BJ (cell line): ENCODE measurements around the gene VTA1. TPM values are rescaled to one million over a fixed set of nuclear protein-coding genes. Genes with fewer than 3 reads are reported as not detected.

Experiments
- CTCF ChIA-PET: fragments of 350-600 bp; formaldehyde crosslinking; extraction: SDS; loops from one replicate; lab custom pipeline; 2021; ENCODE audit warnings: antibody characterized with exemption, inconsistent platforms; lab: Yijun Ruan, JAX
- POLR2A ChIA-PET: fragments of 300-600 bp; sonication (Branson Sonifier 250); formaldehyde crosslinking; extraction: SDS; loops from one replicate; lab custom pipeline; 2021; ENCODE audit warnings: antibody characterized with exemption; lab: Charles Lee
- DNase-seq: peaks from one replicate; pipeline ENCODE4 v3.0.0-alpha.2; 2011; ENCODE audit warnings: low read depth
- H3K27me3 ChIP-seq: 2 replicates; pipeline ENCODE4 v1.6.0; 2011; ENCODE audit warnings: low read length; ENCODE audit not compliant: control insufficient read depth, insufficient read depth
- H3K36me3 ChIP-seq: 2 replicates; pipeline ENCODE4 v1.5.1; 2011; ENCODE audit warnings: low read length; ENCODE audit not compliant: control insufficient read depth, insufficient read depth
- H3K4me3 ChIP-seq: 2 replicates; pipeline ENCODE4 v1.5.1; 2011; ENCODE audit warnings: low read depth, mild to moderate bottlenecking, control low read depth, low read length
- CTCF ChIP-seq: IDR thresholded peaks from 2 replicates; pipeline ENCODE4 v1.5.1; 2011; ENCODE audit warnings: low read depth, mild to moderate bottlenecking, control low read depth, inconsistent platforms, low read length, moderate library complexity; ENCODE audit not compliant: insufficient read depth
- polyA plus RNA-seq: library from polyadenylated mRNA; depleted of rRNA; stranded (reverse); fragments of >200 nt; gene quantifications from 2 replicates; pipeline ENCODE4 v1.2.3, GENCODE V29; 2011

Gene VTA1
- polyA plus RNA-seq, 1 experiment = 66.7 TPM

GRCh38 chr6:142167486-142167885, 20.4 kb downstream of the VTA1 start:
- H3K27me3 ChIP-seq = no peaks in the 10 kb centered on the region
- no peak overlapping the region for H3K4me3 ChIP-seq
- no peak for TF ChIP-seq CTCF
- ChIA-PET POLR2A (no interaction called here), CTCF (interaction anchor here (0.5 kb wide), 1 partner anchor 40 kb away, joined by 3 read pairs; no protein-coding TSS in a partner anchor)
- DNase-seq = no peak
- H3K36me3 ChIP-seq = peaks cover 1% of the 10 kb centered on the region

- ChIA-PET POLR2A (no interaction called here), CTCF (interaction anchor here (3.2 kb wide), 1 partner anchor 15 kb away, joined by 14 read pairs; no protein-coding TSS in a partner anchor)
- DNase-seq = no peak
- no peak overlapping the region for H3K4me3 ChIP-seq
- H3K27me3 ChIP-seq = no peaks in the 10 kb centered on the region
- peaks cover 6% of the 10 kb centered on the region for H3K36me3 ChIP-seq
- TF ChIP-seq CTCF = no peak
These were observed 24.3 kb downstream of the VTA1 start for GRCh38 chr6:142171351-142171750.

GRCh38 chr6:142172758-142173157, 25.7 kb downstream of the VTA1 start:
- Histone ChIP-seq H3K36me3 (peaks cover 4% of the 10 kb centered on the region), H3K4me3 (no peak overlapping the region), H3K27me3 (no peaks in the 10 kb centered on the region)
- ChIA-PET POLR2A (no interaction called here), CTCF (no interaction called here)
- DNase-seq = no peak
- no peak for TF ChIP-seq CTCF

- H3K36me3 ChIP-seq = peaks cover 4% of the 10 kb centered on the region
- TF ChIP-seq CTCF = no peak
- POLR2A ChIA-PET = no interaction called here
- CTCF ChIA-PET = interaction anchor here (0.7 to 1.0 kb wide), 2 partner anchors 10 to 18 kb away, joined by 3 to 5 read pairs; no protein-coding TSS in a partner anchor
- H3K4me3 ChIP-seq = no peak overlapping the region
- DNase-seq = no peak
- H3K27me3 ChIP-seq = no peaks in the 10 kb centered on the region
These were observed 26.9 kb downstream of the VTA1 start for GRCh38 chr6:142173980-142174379.

- peaks cover 4% of the 10 kb centered on the region for H3K36me3 ChIP-seq
- no peaks in the 10 kb centered on the region for H3K27me3 ChIP-seq
- no peak overlapping the region for H3K4me3 ChIP-seq
- CTCF ChIA-PET = no interaction called here
- POLR2A ChIA-PET = no interaction called here
- no peak for TF ChIP-seq CTCF
- no peak for DNase-seq
These were observed 27.6 kb downstream of the VTA1 start for GRCh38 chr6:142174703-142175102.
